ENCODE results near the gene AMBRA1. TPM values are rescaled to one million over a fixed set of nuclear protein-coding genes. Genes with fewer than 3 reads are reported as not detected.

The AMBRA1 gene
- total RNA-seq, 3 donors from 2014 or later: 32.5 to 38.9 (median 34.1) TPM

GRCh38 chr11:46362156-46363030, 231.4 kb downstream of the AMBRA1 start:
- peak overlapping the region; percentile 30 to 61 (median 30) for H3K4me3 ChIP-seq
- H3K27ac ChIP-seq: peak overlapping the region; percentile 90 to 98

GRCh38 chr11:46361283-46362155, 232.3 kb downstream of the AMBRA1 start:
- H3K4me3 ChIP-seq: peak overlapping the region; percentile 30 to 61 (median 30)
- intact Hi-C loops (cut with DNase I; ENCODE audit: low total_unique reads): no loop called here
- peak in 1 of 2 donors; percentile 49 for DNase-seq (ENCODE audit: low spot score in 2 of 2)

More at GRCh38 chr11:46362156-46363030, 231.4 kb downstream of the AMBRA1 start:
- no peaks in the 10 kb centered on the region for H3K9me3 ChIP-seq
- DNase-seq (ENCODE audit: low spot score in 2 of 2): no peak
- H3K4me1 ChIP-seq: peaks cover 21 to 29% of the 10 kb centered on the region in 2 donors
- no peak for TF ChIP-seq POLR2A (IDR thresholded peaks at IDR 0.05)
- no peak for TF ChIP-seq CTCF (IDR thresholded peaks at IDR 0.05)
- no peak for TF ChIP-seq POLR2AphosphoS5 (IDR thresholded peaks at IDR 0.05)
- intact Hi-C loops (cut with DNase I; ENCODE audit: low total_unique reads): no loop called here
- no peaks in the 10 kb centered on the region for H3K27me3 ChIP-seq
- no peaks in the 10 kb centered on the region for H3K36me3 ChIP-seq

GRCh38 chr11:46360878-46361277, 232.9 kb downstream of the AMBRA1 start:
- peaks cover 19 to 29% of the 10 kb centered on the region in 2 donors for H3K4me1 ChIP-seq
- no peaks in the 10 kb centered on the region for H3K9me3 ChIP-seq
- no peak for TF ChIP-seq POLR2A (IDR thresholded peaks at IDR 0.05)
- no peak for TF ChIP-seq POLR2AphosphoS5 (IDR thresholded peaks at IDR 0.05)
- no peak for TF ChIP-seq CTCF (IDR thresholded peaks at IDR 0.05)
- H3K27me3 ChIP-seq: no peaks in the 10 kb centered on the region
- no peak for DNase-seq (ENCODE audit: low spot score in 2 of 2)
- intact Hi-C loops (cut with DNase I; ENCODE audit: low total_unique reads): no loop called here
- H3K36me3 ChIP-seq: no peaks in the 10 kb centered on the region
- peak overlapping the region; percentile 90 to 98 for H3K27ac ChIP-seq
- peak overlapping the region; percentile 30 to 61 (median 30) for H3K4me3 ChIP-seq

More at GRCh38 chr11:46361283-46362155, 232.3 kb downstream of the AMBRA1 start:
- Histone ChIP-seq H3K9me3 (no peaks in the 10 kb centered on the region), H3K36me3 (no peaks in the 10 kb centered on the region), H3K27ac (peak overlapping the region; percentile 90 to 98), H3K4me1 (peaks cover 19 to 29% of the 10 kb centered on the region in 2 donors), H3K27me3 (no peaks in the 10 kb centered on the region)
- TF ChIP-seq CTCF (IDR thresholded peaks at IDR 0.05) (no peak), POLR2AphosphoS5 (IDR thresholded peaks at IDR 0.05) (no peak)

GRCh38 chr11:46359953-46360352, 233.9 kb downstream of the AMBRA1 start:
- TF ChIP-seq POLR2A (IDR thresholded peaks at IDR 0.05) (no peak), CTCF (IDR thresholded peaks at IDR 0.05) (no peak), POLR2AphosphoS5 (IDR thresholded peaks at IDR 0.05) (no peak)
- DNase-seq (ENCODE audit: low spot score in 2 of 2): no peak
- H3K36me3 ChIP-seq: no peaks in the 10 kb centered on the region
- H3K4me1 ChIP-seq: peaks cover 19 to 29% of the 10 kb centered on the region in 2 donors
- no peaks in the 10 kb centered on the region for H3K27me3 ChIP-seq
- H3K9me3 ChIP-seq: no peaks in the 10 kb centered on the region
- intact Hi-C loops (cut with DNase I; ENCODE audit: low total_unique reads): no loop called here
- no peak overlapping the region for H3K4me3 ChIP-seq
- no peak overlapping the region for H3K27ac ChIP-seq

Data from breast epithelium (tissue), 4 donors.